ENCODE results near the gene IFNAR1. TPM values are rescaled to one million over a fixed set of nuclear protein-coding genes. Genes with fewer than 3 reads are reported as not detected.
"Not testable (repeated sequence)": the region's sequence is repeated elsewhere in the genome, so short reads cannot be mapped to it uniquely, and the experiment has no call there.

Gene IFNAR1
- total RNA-seq, 1 donor from 2014 or later: 8.8 TPM

GRCh38 chr21:33313611-33314010 lies 11.2 kb upstream of the IFNAR1 start:
- no peak overlapping the region for H3K4me3 ChIP-seq (ENCODE audit: low read depth, low read length)
- no peak for TF ChIP-seq CTCF (conservative IDR thresholded peaks at IDR 0.05; ENCODE audit: low read depth, low read length)
- DNase-seq (ENCODE audit: low read depth): no peak

GRCh38 chr21:33314111-33314510 lies 10.7 kb upstream of the IFNAR1 start:
- H3K4me3 ChIP-seq (ENCODE audit: low read depth, low read length): no peak overlapping the region
- DNase-seq (ENCODE audit: low read depth): no peak
- no peak for TF ChIP-seq CTCF (conservative IDR thresholded peaks at IDR 0.05; ENCODE audit: low read depth, low read length)

GRCh38 chr21:33315946-33316710 lies 8.6 kb upstream of the IFNAR1 start:
- no peak for TF ChIP-seq CTCF (conservative IDR thresholded peaks at IDR 0.05; ENCODE audit: low read depth, low read length)
- no peak for DNase-seq (ENCODE audit: low read depth)
- no peak overlapping the region for H3K4me3 ChIP-seq (ENCODE audit: low read depth, low read length)

GRCh38 chr21:33317145-33317544 lies 7.6 kb upstream of the IFNAR1 start:
- TF ChIP-seq CTCF (conservative IDR thresholded peaks at IDR 0.05; ENCODE audit: low read depth, low read length): no peak
- DNase-seq (ENCODE audit: low read depth): no peak
- H3K4me3 ChIP-seq (ENCODE audit: low read depth, low read length): no peak overlapping the region

GRCh38 chr21:33317786-33318486 lies 6.8 kb upstream of the IFNAR1 start:
- H3K4me3 ChIP-seq (ENCODE audit: low read depth, low read length): no peak overlapping the region
- no peak for TF ChIP-seq CTCF (conservative IDR thresholded peaks at IDR 0.05; ENCODE audit: low read depth, low read length)

GRCh38 chr21:33321005-33321404 lies 3.8 kb upstream of the IFNAR1 start:
- not testable (repeated sequence) for H3K4me3 ChIP-seq (ENCODE audit: low read depth, low read length); DNase-seq (ENCODE audit: low read depth)

More at GRCh38 chr21:33317786-33318486, 6.8 kb upstream of the IFNAR1 start:
- no peak for DNase-seq (ENCODE audit: low read depth)

GRCh38 chr21:33323610-33324009 lies 1.2 kb upstream of the IFNAR1 start:
- peak overlapping the region; percentile 94 for H3K4me3 ChIP-seq (ENCODE audit: low read depth, low read length)

More at GRCh38 chr21:33323610-33324009, 1.2 kb upstream of the IFNAR1 start:
- DNase-seq (ENCODE audit: low read depth): not testable (repeated sequence)

Data from epithelial cell of proximal tubule (primary cell).